Parathyroid adenoma (tissue), 2 donors: Measurements from ENCODE around the gene AMBN.
"Not testable (repeated sequence)": the region's sequence is repeated elsewhere in the genome, so short reads cannot be mapped to it uniquely, and the experiment has no call there.

Source experiments
- H2AFZ ChIP-seq: fragments of 300-600 bp; sonication (generic); one replicate; pipeline ENCODE4 v1.7.0; 2017; ENCODE audit warnings: antibody characterized with exemption, mild to moderate bottlenecking
- H3K27ac ChIP-seq: fragments of 300-600 bp; sonication (generic); one replicate; pipeline ENCODE4 v1.7.0; 2017
- H3K27me3 ChIP-seq: fragments of 300-600 bp; sonication (generic); one replicate; pipeline ENCODE4 v1.7.0; 2017; ENCODE audit warnings: low read length; ENCODE audit not compliant: control insufficient read depth, insufficient read depth
- H3K36me3 ChIP-seq: fragments of 300-600 bp; sonication (generic); one replicate; pipeline ENCODE4 v1.7.0; 2017; ENCODE audit warnings: low read length; ENCODE audit not compliant: control insufficient read depth, insufficient read depth
- H3K4me1 ChIP-seq: fragments of 300-600 bp; sonication (generic); one replicate; pipeline ENCODE4 v1.7.0; 2017; ENCODE audit warnings: control low read depth
- H3K4me2 ChIP-seq: fragments of 300-600 bp; sonication (generic); one replicate; pipeline ENCODE4 v1.7.0; 2017; ENCODE audit warnings: low read length
- H3K4me3 ChIP-seq: fragments of 300-600 bp; sonication (generic); one replicate; pipeline ENCODE4 v1.7.0; 2017; ENCODE audit warnings: low read depth, low read length
- H3K79me2 ChIP-seq: fragments of 300-600 bp; sonication (generic); one replicate; pipeline ENCODE4 v1.7.0; 2017; ENCODE audit warnings: control low read depth
- H3K9ac ChIP-seq: fragments of 300-600 bp; sonication (generic); one replicate; pipeline ENCODE4 v1.7.0; 2017; ENCODE audit warnings: mild to moderate bottlenecking
- H3K9me3 ChIP-seq: fragments of 300-600 bp; sonication (generic); one replicate; pipeline ENCODE4 v1.7.0; 2017; ENCODE audit warnings: low read length; ENCODE audit not compliant: control insufficient read depth
- CTCF ChIP-seq: fragments of 300-600 bp; sonication (generic); IDR thresholded peaks from one replicate; pipeline ENCODE4 v1.7.0; 2017; ENCODE audit warnings: antibody characterized with exemption, mild to moderate bottlenecking
- donor health status: primary hyperparathyroidism.

The AMBN gene

GRCh38 chr4:70632028-70632427, 40.0 kb downstream of the AMBN start:
- H3K27me3 ChIP-seq, result no peaks in the 10 kb centered on the region
- H3K36me3 ChIP-seq, result no peaks in the 10 kb centered on the region
- H3K4me2 ChIP-seq, result no peak overlapping the region
- no peak overlapping the region for H2AFZ ChIP-seq
- no peak overlapping the region for H3K27ac ChIP-seq
- H3K9ac ChIP-seq, result no peak overlapping the region
- TF ChIP-seq CTCF, result no peak
- no peaks in the 10 kb centered on the region for H3K9me3 ChIP-seq
- H3K79me2 ChIP-seq, result no peaks in the 10 kb centered on the region
- peaks cover 6% of the 10 kb centered on the region for H3K4me1 ChIP-seq
- H3K4me3 ChIP-seq, result no peak overlapping the region

GRCh38 chr4:70634482-70634881, 42.4 kb downstream of the AMBN start:
- Histone ChIP-seq H3K27me3 (no peaks in the 10 kb centered on the region), H3K4me1 (peaks cover 6% of the 10 kb centered on the region)

GRCh38 chr4:70637239-70637913, 45.3 kb downstream of the AMBN start:
- no peaks in the 10 kb centered on the region for H3K27me3 ChIP-seq
- no peaks in the 10 kb centered on the region for H3K36me3 ChIP-seq
- peak overlapping the region; percentile 23 for H3K4me3 ChIP-seq
- TF ChIP-seq CTCF, result no peak
- peak overlapping the region; percentile 59 for H2AFZ ChIP-seq
- peaks cover 6% of the 10 kb centered on the region for H3K4me1 ChIP-seq
- no peak overlapping the region for H3K9ac ChIP-seq
- H3K4me2 ChIP-seq, result peak overlapping the region; percentile 63
- H3K9me3 ChIP-seq, result no peaks in the 10 kb centered on the region
- peak overlapping the region; percentile 30 for H3K27ac ChIP-seq
- H3K79me2 ChIP-seq, result no peaks in the 10 kb centered on the region

More at GRCh38 chr4:70634482-70634881, 42.4 kb downstream of the AMBN start:
- Histone ChIP-seq H2AFZ (peak overlapping the region; percentile 74), H3K9me3 (no peaks in the 10 kb centered on the region), H3K36me3 (no peaks in the 10 kb centered on the region), H3K9ac (no peak overlapping the region), H3K4me3 (no peak overlapping the region), H3K79me2 (no peaks in the 10 kb centered on the region), H3K4me2 (no peak overlapping the region), H3K27ac (peak overlapping the region; percentile 49)
- TF ChIP-seq CTCF, result no peak

DNA sequence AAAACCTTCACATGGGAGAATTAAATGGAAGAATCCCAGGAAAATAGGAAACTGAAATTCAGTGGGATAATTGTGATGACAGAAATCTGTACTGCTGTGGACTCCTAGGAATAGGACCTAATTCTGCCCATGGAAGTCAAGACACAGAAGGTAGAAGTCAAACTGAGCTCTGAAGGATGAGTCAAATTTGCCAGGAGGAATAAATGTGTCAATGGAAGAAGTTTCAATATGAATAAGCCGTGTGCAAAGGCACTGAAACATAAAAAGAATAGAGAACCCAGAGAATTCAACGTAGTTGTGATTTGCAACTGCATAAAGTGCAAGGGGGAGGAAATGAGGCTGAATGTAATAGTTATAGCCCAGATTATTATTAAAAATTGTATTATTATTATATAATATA, 48.1 kb downstream of the AMBN start:
- H3K79me2 ChIP-seq, result no peaks in the 10 kb centered on the region
- no peak overlapping the region for H2AFZ ChIP-seq

DNA sequence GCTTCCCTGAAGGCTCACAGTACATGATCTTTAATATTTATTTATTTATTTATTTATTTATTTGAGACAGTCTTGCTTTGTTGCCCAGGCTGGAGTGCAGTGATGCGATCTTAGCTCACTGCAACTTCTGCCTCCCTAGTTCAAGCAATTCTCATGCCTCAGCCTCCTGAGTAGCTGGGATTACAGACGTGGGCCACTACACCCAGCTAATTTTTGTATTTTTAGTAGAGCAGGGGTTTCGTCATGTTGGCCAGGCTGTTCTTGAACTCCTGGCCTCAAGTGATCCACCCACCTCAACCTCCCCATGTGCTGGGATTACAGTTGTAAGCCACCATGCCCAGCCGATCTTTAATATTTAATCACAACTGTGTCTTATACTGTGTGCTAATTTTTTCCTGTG, 58.7 kb downstream of the AMBN start:
- not testable (repeated sequence) for H3K27me3 ChIP-seq, H3K9me3 ChIP-seq, H3K27ac ChIP-seq, H3K4me1 ChIP-seq, H3K36me3 ChIP-seq, H3K79me2 ChIP-seq, H3K4me2 ChIP-seq, H3K4me3 ChIP-seq, H2AFZ ChIP-seq, H3K9ac ChIP-seq

More for the DNA sequence above, 48.1 kb downstream of the AMBN start:
- Histone ChIP-seq H3K9me3 (no peaks in the 10 kb centered on the region), H3K4me3 (no peak overlapping the region), H3K4me2 (no peak overlapping the region), H3K27me3 (no peaks in the 10 kb centered on the region), H3K36me3 (no peaks in the 10 kb centered on the region), H3K4me1 (no peaks in the 10 kb centered on the region), H3K9ac (no peak overlapping the region), H3K27ac (no peak overlapping the region)
- TF ChIP-seq CTCF, result no peak
